Pancreas (tissue), 10 donors: ENCODE measurements around the gene MYBPH. TPM values are rescaled to one million over a fixed set of nuclear protein-coding genes. Genes with fewer than 3 reads are reported as not detected.
A peak's percentile ranks its signal among the peaks of the same experiment; 100 is the strongest.

Source experiments
- ATAC-seq, 4 donors: fragments of 200-7000 bp; cut with Tn5 transposase; one replicate each; pipeline versions ENCODE4 v1.8.0 to v1.9.1; 2020; ENCODE audit warnings: mild to moderate bottlenecking in 4 of 4, moderate library complexity in 4 of 4
- DNase-seq, 6 donors: peaks; one replicate each; pipeline ENCODE4 v3.0.0-alpha.2; 2020
- FAIRE-seq: peaks from 2 replicates; lab custom pipeline; 2012; peaks lifted over from hg19 to GRCh38; lab: Jason Lieb, UNC
- H3K27ac ChIP-seq, 4 donors: fragments of 200-600 bp; sonication (generic); 1 replicate in 3 of 4; 2 replicates in 1 of 4; pipeline versions ENCODE4 v1.5.0 to v1.8.0; 2020
- H3K27me3 ChIP-seq, 4 donors: fragments of 200-600 bp; one replicate each; pipeline ENCODE4 v1.8.0; 2021
- H3K36me3 ChIP-seq, 3 donors: fragments of 200-600 bp; sonication (generic) in 1 of 3; one replicate each; pipeline versions ENCODE4 v1.5.0 to v1.8.0; 2020 to 2021
- H3K4me1 ChIP-seq, 3 donors: fragments of 200-600 bp; one replicate each; pipeline ENCODE4 v1.8.0; 2021
- H3K4me3 ChIP-seq, 4 donors: fragments of 200-600 bp; sonication (generic) in 2 of 4; one replicate each; pipeline versions ENCODE4 v1.5.0 to v1.8.0; 2020 to 2021
- H3K9me3 ChIP-seq, 4 donors: fragments of 200-600 bp; one replicate each; pipeline ENCODE4 v1.8.0; 2021
- WGBS, 2 donors: extraction: QIAGEN DNeasy Blood & Tissue Kit; methylation state at CpG; one replicate each; pipeline ENCODE4 v1.1.7; 2013; 5-methylcytosine and 5-hydroxymethylcytosine counted together
- intact Hi-C, 3 donors: fragments of 100-400 bp; cut with DNase I; formaldehyde crosslinking; loops; one replicate each; pipeline versions ENCODE4 v1.11.1 to v1.14.2; 2022
- polyA plus RNA-seq, 2 donors: library from polyadenylated mRNA; stranded (reverse); fragments of 200-250 nt; gene quantifications; one replicate each; pipeline ENCODE4 v1.2.3, GENCODE V29; 2013
- total RNA-seq, 6 donors: library from RNA; stranded (reverse); fragmentation: NEBNext Ultra II Directional in 4 of 6; extraction: Animal tissue kit (Norgen Biotek cat#: 25700) in 4 of 6; gene quantifications; one replicate each; pipeline versions ENCODE4 v1.2.1 to v1.2.4, GENCODE V29; 2021 to 2023
- TF ChIP-seq, protein P1 (sequence below), 4 donors: fragments of 200-600 bp; sonication (generic) in 3 of 4; IDR thresholded peaks; one replicate each; pipeline versions ENCODE4 v1.5.0 to v1.8.0; 2021; ENCODE audit warnings: antibody characterized with exemption in 4 of 4
- donor health status: healthy with polysubstance abuse.
- donor health status: DM: no; HTN: no; CAD: no; lungs with moderate emphysema.
- donor health status: DM: no; HTN: no; CAD: no.
- donor health status: control.
- donor health status: control.
- donor health status: Bipolar disorder and iron deficiency.
- donor health status: DM: yes; HTN: yes; CAD: no.
- donor health status: DM: no; HTN: no; CAD: no.
- donor health status: DM: no; HTN: no; CAD: no.
- donor health status: DM: yes; HTN: yes; CAD: no.

MYBPH gene
- total and polyA plus RNA-seq, 8 donors: not detected

DNA sequence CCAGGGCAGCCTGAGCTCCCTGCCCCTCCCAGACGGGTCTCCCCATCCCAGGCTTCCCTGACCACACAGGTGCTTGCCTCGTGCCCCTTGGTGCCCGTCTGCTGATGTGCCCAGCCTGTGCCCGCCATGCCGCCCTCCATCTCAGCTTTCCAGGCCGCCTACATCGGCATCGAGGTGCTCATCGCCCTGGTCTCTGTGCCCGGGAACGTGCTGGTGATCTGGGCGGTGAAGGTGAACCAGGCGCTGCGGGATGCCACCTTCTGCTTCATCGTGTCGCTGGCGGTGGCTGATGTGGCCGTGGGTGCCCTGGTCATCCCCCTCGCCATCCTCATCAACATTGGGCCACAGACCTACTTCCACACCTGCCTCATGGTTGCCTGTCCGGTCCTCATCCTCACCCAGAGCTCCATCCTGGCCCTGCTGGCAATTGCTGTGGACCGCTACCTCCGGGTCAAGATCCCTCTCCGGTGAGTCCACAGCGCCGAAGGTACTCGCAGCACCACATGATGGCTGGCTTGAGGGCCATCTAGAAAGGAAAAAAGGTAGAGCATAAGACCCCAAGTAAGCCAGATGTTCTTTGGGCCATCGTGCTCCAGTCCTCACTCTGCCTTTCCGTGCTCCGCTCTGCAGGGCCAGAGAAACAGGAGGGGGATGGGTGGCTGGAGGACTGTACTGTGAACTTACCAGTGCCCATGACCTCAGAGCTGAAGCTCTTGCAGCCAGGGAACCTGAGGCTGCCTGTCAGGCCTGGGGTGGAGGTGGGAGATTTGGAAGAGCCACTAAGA is 46.7 kb downstream of the MYBPH start:
- no peaks in the 10 kb centered on the region for H3K36me3 ChIP-seq
- DNase-seq (peak in 3 of 6 donors; percentile 12 to 55 (median 15)), FAIRE-seq (no peak), ATAC-seq (peak in 1 of 4 donors; percentile 4)
- WGBS, 2 donors: 63 to 68% methylated on average over 27 to 29 of the region's 29 CpGs
- H3K27me3 ChIP-seq: no peaks in the 10 kb centered on the region
- H3K4me3 ChIP-seq: peak overlapping the region; percentile 26 to 48 (median 36)
- TF ChIP-seq, protein P1, sequence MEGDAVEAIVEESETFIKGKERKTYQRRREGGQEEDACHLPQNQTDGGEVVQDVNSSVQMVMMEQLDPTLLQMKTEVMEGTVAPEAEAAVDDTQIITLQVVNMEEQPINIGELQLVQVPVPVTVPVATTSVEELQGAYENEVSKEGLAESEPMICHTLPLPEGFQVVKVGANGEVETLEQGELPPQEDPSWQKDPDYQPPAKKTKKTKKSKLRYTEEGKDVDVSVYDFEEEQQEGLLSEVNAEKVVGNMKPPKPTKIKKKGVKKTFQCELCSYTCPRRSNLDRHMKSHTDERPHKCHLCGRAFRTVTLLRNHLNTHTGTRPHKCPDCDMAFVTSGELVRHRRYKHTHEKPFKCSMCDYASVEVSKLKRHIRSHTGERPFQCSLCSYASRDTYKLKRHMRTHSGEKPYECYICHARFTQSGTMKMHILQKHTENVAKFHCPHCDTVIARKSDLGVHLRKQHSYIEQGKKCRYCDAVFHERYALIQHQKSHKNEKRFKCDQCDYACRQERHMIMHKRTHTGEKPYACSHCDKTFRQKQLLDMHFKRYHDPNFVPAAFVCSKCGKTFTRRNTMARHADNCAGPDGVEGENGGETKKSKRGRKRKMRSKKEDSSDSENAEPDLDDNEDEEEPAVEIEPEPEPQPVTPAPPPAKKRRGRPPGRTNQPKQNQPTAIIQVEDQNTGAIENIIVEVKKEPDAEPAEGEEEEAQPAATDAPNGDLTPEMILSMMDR (IDR thresholded peaks at IDR 0.05): no peak
- no peaks in the 10 kb centered on the region for H3K9me3 ChIP-seq
- peaks cover 8 to 11% (median 8%) of the 10 kb centered on the region in 3 donors for H3K4me1 ChIP-seq
- H3K27ac ChIP-seq: peak overlapping the region; percentile 43 to 75 (median 62)
- intact Hi-C loops: no loop called here

DNA sequence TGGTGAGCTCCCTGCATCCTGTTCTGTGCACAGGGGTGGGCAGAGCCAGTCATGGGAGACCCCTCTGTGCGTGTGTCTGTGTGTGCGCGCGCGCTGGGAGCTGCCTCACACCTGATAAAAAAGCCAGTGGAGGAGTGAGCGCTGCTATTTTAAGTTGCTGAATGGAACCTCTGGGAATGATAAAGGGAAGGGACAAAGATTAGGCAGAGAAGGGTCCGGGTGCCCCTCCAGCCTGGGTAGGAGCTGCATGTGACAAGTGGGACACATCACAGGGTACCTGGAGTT is 47.3 kb downstream of the MYBPH start:
- H3K27ac ChIP-seq: peak overlapping the region; percentile 23 to 75 (median 56)
- WGBS, 2 donors: 10 to 15% methylated on average over 7 of the region's 7 CpGs
- no peaks in the 10 kb centered on the region for H3K9me3 ChIP-seq
- peak overlapping the region; percentile 26 to 48 (median 36) for H3K4me3 ChIP-seq
- TF ChIP-seq, protein P1 (IDR thresholded peaks at IDR 0.05): no peak
- H3K4me1 ChIP-seq: peaks cover 8 to 11% (median 8%) of the 10 kb centered on the region in 3 donors
- ATAC-seq (no peak), FAIRE-seq (no peak), DNase-seq (peak in 1 of 6 donors; percentile 13)
- H3K27me3 ChIP-seq: no peaks in the 10 kb centered on the region
- H3K36me3 ChIP-seq: no peaks in the 10 kb centered on the region
- intact Hi-C loops: no loop called here

GRCh38 chr1:203127666-203128430 is 47.8 kb downstream of the MYBPH start, which contains the start of gene ADORA1:
Gene ADORA1, plus strand, starts transcription at chr1:203127726. Its CDS starts 1,116 bp downstream, at chr1:203128842.
- H3K27me3 ChIP-seq: no peaks in the 10 kb centered on the region
- H3K9me3 ChIP-seq: no peaks in the 10 kb centered on the region
- H3K4me3 ChIP-seq: peak within 1 kb of the TSS; percentile 26 to 48 (median 36)
- 0 to 1% methylated on average over 47 to 51 of the region's 51 CpGs for WGBS, 2 donors
- H3K36me3 ChIP-seq: no peaks in the 10 kb centered on the region
- DNase-seq (peak; percentile 63 to 91 (median 76)), ATAC-seq (peak; percentile 87 to 91 (median 88)), FAIRE-seq (no peak)
- TF ChIP-seq, protein P1 (IDR thresholded peaks at IDR 0.05): no peak
- peak within 1 kb of the TSS; percentile 23 to 75 (median 56) for H3K27ac ChIP-seq
- peaks cover 8 to 11% (median 8%) of the 10 kb centered on the region in 3 donors for H3K4me1 ChIP-seq
- intact Hi-C loops: no loop called here

DNA sequence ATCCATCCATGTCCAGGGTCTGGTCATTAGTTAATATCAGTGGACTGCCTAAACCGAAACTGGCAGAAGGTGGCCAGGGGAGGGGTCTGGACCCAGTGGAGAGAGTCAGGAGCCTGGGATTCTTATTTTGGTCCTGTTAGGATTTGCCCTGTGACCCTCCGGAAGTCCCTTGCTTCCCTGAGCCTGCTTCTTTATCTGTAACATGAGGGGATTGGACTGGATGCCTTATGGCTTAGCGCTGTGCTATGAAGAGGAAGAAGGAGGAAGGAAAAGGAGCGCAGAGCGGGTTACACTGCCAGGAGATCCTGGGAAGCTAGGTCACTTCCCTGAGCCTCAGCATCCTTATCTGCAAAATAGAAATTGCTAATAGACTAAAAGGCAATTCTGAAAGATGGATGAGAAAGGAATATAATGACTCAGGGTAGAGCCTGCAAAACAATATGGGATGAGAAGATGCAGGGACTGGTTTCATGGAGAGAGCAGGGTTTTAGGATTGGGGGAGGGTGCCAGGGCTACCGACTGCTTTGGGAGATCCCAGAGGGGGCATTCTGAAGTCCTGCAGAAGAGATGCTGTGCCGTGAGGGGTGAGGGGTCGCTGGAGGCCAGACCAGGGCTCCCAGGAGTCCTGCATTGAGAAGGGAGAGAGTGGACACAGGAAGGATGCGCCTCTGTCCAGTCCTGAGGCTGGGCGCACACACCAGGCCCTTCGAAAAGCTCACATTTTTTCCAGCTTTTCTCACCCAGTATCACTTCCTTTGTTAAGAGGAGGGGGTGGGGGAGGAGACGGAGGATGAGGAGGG is 48.6 kb downstream of the MYBPH start:
- H3K4me3 ChIP-seq: peak overlapping the region in 3 of 4 donors; percentile 35 to 48 (median 38)
- intact Hi-C loops: no loop called here
- FAIRE-seq (no peak), DNase-seq (peak in 1 of 6 donors; percentile 16), ATAC-seq (peak in 3 of 4 donors; percentile 10 to 22 (median 21))
- peaks cover 8 to 11% (median 8%) of the 10 kb centered on the region in 3 donors for H3K4me1 ChIP-seq
- no peaks in the 10 kb centered on the region for H3K36me3 ChIP-seq
- 18 to 23% methylated on average over 12 of the region's 12 CpGs for WGBS, 2 donors
- H3K27me3 ChIP-seq: no peaks in the 10 kb centered on the region
- TF ChIP-seq, protein P1 (IDR thresholded peaks at IDR 0.05): no peak
- H3K9me3 ChIP-seq: no peaks in the 10 kb centered on the region
- H3K27ac ChIP-seq: peak overlapping the region; percentile 23 to 75 (median 56)
